Midbrain (tissue), 1 donor: Measurements from ENCODE around the gene ST3GAL4.

Experiments used
- DNase-seq: peaks from one replicate; lab custom pipeline; 2025; lab: John Stamatoyannopoulos, UW

The ST3GAL4 gene

DNA sequence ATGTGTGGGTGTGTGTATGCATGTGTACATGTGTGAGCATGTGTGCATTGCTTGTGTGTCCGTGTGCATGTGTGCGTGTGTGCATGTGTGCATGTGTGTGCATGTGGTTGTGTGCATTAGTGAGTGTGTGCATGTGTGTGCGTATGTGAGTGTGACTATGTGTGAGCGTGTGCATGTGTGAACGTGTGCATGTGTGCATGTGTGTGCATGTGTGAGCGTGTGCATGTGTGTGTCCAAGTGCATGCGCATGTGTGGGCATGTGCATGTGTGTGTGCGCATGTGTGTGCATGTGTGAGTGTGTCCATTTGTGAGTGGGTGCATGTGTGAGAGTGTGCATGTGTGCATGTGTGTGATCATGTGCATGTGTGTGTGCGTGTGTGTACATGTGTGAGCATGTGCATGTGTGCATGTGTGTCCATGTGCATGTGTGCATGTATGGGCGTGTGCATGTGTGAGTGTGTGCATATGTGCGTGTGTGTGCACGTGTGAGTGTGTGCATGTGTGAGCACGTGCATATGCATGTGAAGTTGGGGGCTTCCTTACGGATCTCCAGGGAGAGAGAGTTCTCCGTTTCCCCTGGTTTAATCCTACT, 95.8 kb downstream of the ST3GAL4 start:
- DNase-seq: no peak

DNA sequence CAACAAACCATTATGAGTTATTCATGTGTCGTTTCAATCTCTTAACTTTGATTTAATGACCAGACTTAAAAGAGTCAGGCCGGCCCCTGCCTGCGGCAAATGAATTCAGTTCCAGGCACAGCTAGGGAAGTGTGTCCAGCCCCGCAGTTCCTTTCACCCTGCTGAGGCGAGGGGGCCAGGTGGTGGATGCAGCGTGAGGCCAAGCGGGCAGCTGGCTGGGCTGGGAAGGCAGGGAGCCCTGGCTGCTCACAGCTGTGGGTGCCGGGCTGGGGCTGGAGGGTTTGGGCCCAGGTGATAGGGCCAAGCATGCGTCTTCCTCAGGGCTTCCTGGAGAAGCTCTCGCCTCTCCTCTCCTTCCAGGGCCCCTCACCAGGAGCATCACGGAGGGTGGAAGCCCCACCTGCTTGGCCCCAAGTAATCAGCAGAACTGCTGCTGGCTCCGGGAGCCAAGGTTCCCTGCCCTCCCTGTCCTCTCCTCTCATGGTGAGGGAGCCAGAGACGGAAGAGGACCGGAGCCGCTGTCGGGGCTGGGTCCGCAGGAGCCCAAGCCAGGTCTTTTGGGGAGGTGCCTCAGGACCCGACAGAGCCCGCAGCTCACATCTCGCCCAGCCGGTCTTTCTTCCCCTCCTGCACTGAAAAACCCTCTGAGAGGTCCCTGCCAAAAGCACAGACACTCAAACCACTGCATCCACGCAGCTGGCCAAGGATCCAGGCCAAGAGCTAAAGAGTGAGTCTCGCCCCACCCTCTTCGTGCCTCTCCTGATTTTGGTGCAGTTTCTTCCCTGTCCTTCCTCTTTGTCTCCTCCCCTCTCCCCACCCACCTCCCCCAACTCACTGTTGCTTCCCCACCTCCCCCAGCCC, 97.0 kb downstream of the ST3GAL4 start:
- DNase-seq: no peak

DNA sequence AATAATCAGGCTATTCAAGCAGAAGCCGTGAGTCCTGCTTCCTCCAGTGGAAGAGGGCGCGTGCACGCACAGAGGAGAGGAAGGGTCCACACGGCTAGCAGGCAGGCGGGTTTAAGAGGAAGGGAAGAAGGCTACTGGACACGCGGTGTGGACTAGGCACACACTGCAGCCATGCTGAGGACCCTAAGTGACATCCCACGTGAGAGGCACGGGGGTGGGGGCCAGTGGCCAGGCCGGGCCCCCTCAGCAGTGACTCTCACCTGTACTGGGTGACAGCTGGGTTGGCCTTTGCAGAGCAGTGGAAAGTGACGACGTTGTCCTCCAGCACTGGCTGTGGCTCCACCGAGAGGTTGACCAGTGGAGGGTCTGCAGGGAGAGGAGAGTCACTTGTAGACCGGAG, 100.6 kb downstream of the ST3GAL4 start:
- no peak for DNase-seq

DNA sequence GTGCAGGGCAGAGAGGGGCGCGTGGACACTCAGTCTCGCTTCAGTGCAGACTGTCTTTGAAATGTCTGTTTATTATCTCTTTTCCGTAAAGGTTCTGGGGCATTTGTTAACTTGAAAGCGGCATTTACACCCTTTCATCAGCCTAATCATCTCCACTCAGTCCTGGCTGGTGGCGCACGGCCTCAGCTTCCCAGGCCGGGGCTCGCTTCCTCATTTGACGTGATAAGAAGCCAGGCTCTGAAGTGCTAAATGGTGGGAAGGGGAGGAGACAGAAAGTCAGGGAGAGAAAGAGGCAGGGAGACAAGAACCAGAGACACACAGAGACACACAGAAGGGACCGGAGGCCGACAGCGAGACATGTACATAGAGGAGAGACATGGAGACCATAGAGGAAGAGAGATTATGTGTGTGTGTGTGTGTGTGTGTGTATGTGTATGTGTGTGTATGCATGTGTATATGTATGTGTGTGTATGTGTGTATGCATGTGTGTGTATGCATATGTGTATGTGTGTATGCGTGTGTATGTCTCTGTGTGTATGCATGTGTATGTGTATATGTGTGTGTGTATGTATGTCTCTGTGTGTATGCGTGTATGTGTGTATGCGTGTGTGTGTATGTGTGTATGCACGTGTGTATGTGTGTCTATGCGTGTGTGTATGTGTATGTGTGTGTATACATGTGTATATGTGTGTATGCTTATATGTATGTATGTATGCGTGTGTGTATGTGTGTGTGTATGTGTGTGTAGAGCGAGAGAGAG, 101.5 kb downstream of the ST3GAL4 start:
- no peak for DNase-seq

DNA sequence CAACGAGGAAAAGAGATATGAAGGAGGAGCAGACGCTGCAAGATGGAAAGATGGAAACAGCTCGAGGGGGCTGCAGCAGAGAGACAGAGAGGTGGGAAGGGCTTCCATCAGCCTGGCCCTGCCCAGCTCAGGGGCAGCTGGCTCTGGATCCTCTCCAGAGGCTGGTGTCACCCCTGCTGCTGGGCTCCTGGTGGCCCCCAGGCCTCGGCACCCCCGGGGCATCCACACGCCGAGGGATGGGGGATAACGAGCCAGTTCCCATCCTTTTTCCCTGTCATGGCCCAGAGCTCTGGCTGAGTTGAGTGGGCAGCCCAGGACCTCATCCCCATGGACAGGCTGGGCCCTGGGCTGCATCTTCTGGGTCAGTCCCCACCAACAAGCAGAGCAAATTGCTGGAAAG, 102.3 kb downstream of the ST3GAL4 start:
- DNase-seq: no peak

DNA sequence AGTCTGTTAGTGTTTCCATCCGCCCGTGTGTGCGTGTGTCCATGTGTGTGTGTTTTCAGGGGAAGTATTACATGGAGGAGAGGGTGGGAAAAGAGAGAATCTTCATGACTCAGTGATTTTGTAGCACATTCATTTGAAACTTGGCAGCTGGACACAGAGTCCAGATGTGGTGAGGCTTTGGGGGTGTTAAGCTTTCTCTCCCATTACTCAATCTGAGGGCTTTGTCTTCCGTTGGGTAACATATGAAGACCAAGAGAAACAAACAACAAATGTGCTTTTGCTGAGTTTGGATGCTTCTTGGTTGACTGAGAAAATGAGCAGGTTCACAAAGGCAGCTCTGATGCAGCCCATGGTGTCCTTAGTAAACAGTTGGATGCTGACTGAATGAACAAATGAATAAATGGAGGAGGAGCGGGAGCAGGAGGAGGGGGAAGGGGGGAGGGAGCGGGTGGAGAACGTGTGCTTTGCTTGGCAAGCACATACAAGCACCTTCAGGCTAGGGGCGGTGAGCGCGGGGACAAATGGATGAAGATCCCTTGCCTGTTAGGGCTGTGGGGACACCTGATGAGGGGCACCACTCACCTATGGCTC, 104.3 kb downstream of the ST3GAL4 start:
- peak; percentile 58 for DNase-seq

DNA sequence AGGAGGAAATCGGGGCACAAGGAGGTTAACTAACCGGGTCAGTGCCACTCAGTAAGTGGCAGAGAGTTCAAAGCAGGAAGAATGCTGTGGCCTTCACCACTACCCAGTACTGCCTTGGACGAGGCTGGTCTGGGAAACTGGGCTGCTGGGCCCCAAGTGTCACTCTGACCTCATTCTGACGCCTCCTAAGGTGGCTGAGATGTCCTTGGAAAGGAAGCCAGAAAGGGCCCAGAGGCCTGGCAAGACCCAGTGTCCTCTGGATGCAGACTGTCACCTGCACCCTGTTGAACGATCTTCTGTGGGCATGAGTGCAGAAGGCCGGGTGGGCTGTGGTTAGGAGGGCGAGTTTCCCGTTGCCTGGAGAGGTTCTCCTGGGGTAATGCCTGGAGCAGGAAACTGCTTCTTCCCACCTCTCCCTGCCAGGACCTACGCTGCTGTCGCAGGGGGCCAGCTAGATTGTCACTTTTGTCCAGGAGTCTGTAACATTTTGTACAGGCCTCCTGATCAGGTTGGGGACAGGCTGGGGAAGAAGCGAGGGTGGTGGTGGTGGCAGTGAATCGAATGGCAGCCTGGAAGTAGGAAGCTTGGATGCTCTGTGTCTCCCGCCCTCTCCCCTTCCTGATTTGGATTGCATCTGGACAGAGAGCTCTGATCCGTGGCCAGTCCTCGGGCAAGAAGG, 105.1 kb downstream of the ST3GAL4 start:
- no peak for DNase-seq

DNA sequence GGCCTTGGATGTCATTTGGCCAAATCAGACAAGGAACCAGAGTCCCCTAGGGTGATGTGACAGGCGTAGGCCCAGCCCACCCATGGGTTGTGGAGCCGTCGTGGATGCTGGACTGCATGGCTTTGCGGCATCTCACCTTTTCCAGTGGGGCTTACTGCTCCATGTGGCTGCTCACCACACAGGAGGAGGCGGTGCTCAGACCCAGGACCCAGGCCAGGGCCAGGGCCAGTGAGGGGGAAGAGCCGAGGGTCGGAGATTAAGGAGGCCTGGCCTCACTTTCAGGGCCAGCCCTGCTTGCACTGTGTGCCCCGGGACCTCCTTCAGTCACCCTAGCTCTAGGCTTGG, 105.6 kb downstream of the ST3GAL4 start:
- DNase-seq: no peak

DNA sequence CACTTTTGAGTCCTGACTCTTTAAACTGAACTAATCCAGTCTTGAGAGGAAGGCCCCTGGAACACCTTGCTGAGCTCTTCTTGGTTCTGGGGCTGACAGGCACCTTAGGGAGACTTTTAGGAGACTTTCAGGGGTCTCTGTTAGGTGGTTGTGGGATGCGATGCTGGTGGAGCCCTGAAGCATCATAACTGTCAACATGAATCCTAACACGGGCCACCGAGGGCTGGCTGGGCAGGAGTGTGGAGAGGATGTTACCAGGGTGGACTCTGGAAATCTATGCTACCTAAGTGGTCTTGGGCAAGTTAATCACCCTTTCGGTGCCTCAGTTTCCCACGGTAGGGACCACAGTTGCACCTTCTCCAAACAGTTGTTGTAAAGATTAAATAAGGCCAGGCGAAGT, 106.5 kb downstream of the ST3GAL4 start:
- DNase-seq: no peak

DNA sequence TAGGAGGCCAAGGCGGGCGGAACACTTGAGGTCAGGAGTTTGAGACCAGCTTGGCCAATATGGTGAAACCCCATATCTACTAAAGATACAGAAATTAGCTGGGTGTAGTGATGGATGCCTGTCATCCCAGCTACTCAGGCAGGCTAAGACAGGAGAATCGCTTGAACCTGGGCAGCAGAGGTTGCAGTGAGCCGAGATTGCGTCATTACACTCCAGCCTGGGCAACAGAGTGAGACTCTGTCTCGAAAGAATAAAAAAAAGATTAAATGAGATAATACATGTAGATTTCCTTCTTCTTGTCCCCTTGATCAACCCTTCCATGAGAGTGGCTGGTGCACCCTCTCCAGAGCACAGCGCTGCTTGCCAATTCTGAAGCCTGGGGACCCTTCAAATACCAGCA, 106.9 kb downstream of the ST3GAL4 start:
- no peak for DNase-seq
